ENCODE measurements around the gene CDK5RAP2.
"Not testable (repeated sequence)": the region's sequence is repeated elsewhere in the genome, so short reads cannot be mapped to it uniquely, and the experiment has no call there.

The CDK5RAP2 gene

DNA sequence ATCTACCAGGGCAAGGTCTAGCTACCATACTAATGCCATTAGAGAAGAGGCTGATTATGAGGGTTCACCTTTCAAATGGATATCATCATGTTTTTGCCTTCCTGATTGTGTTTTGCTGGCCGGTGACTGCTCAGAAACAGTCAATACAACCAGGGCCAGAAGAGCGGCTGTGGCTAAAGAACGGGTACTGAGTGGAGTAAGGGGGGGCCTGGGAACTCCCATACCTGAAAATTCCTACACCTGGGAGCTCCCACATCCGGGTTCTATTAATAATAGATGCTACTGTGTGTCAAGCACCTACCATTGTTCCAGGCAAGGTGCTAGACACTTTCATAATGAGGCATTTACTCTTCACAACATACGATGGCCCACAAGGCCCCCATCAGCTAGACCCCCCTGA, 79.2 kb downstream of the CDK5RAP2 start:
- Histone ChIP-seq H3K27ac (no peak overlapping the region), H3K4me3 (no peak overlapping the region)
- TF ChIP-seq, protein P1, sequence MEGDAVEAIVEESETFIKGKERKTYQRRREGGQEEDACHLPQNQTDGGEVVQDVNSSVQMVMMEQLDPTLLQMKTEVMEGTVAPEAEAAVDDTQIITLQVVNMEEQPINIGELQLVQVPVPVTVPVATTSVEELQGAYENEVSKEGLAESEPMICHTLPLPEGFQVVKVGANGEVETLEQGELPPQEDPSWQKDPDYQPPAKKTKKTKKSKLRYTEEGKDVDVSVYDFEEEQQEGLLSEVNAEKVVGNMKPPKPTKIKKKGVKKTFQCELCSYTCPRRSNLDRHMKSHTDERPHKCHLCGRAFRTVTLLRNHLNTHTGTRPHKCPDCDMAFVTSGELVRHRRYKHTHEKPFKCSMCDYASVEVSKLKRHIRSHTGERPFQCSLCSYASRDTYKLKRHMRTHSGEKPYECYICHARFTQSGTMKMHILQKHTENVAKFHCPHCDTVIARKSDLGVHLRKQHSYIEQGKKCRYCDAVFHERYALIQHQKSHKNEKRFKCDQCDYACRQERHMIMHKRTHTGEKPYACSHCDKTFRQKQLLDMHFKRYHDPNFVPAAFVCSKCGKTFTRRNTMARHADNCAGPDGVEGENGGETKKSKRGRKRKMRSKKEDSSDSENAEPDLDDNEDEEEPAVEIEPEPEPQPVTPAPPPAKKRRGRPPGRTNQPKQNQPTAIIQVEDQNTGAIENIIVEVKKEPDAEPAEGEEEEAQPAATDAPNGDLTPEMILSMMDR (IDR thresholded peaks at IDR 0.05), result no peak
- no peak for DNase-seq (ENCODE audit: low spot score)

DNA sequence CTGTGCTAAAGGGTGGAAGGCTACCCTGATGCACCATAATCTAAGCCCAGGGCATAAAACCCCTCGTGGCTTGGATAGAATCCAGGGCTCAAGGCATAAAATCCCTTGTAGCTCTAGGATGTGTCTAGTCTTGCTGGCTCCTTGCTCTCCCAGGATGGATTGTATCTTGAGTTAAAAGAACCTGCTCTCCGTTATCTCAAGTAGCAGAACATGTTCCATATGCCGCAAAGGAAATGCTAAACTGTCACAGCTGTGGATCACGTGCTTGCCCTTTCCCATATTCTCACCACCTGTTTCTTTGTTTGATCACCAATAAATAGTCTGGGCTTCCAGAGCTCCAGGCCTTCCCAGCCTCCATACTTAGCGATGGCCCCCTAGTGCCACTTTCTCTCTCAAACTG, 82.1 kb downstream of the CDK5RAP2 start:
- not testable (repeated sequence) for H3K27ac ChIP-seq; H3K4me3 ChIP-seq; DNase-seq (ENCODE audit: low spot score)

DNA sequence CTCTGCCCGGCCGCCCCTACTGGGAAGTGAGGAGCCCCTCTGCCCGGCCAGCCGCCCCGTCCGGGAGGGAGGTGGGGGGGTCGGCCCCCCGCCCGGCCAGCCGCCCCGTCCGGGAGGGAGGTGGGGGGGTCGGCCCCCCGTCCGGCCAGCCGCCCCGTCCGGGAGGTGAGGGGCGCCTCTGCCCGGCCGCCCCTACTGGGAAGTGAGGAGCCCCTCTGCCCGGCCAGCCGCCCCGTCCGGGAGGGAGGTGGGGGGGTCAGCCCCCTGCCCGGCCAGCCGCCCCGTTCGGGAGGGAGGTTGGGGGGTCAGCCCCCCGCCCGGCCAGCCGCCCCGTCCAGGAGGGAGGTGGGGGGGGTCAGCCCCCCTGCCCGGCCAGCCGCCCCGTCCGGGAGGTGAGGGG, 83.5 kb downstream of the CDK5RAP2 start:
- not testable (repeated sequence) for DNase-seq (ENCODE audit: low spot score); H3K27ac ChIP-seq; H3K4me3 ChIP-seq

DNA sequence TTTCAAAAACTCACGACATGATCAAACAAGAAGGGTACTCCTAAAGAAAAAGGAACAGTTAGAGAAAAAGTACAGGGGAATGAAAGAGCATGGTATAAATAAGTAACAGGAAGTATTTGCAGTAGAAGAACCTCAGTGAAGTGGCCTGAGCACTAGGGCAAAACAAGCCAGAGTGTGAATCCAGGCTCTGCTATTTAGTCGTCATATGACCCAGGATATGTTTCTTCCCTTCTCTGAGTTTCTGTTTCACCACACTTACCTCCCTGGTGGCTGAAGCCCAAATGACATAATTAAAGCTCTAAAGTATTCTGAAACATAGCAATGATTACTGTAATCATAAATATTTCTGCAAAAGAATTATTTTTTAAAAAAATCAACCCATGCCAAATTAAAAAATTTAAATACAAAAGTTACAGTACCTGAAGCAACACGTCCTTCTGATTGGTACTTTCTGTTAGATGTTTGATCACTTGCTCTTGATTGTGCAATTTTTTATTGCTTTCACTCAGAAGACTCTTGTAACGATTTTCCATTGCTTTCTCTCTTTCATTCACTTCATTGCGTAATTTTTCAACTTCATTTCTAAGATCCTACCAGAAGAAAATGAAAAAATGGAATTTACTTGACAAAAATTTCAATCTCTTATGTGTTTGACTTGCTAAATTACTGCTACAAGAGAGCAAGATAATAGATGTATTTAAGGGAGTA, 88.9 kb downstream of the CDK5RAP2 start:
- Histone ChIP-seq H3K4me3 (no peak overlapping the region), H3K27ac (no peak overlapping the region)
- no peak for DNase-seq (ENCODE audit: low spot score)
- TF ChIP-seq, protein P1 (IDR thresholded peaks at IDR 0.05), result no peak

DNA sequence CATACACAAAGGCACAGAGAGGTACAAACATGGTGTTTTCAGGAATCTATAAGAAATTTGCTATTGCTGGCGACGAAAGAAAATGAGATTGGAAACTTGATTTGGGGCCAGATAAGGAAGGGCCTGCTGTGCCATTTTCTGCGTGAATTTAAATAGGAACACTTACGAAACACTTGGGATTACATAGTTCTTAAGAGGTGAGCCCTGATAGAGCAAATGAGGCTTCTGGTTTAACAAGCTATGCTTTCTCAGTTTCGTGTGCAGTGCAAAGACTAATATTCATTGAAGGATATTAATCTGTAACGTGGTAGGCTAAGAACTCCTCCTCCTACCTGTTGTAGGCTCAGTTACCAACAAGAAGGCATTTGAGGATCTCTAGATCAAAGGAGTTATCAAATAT, 93.1 kb downstream of the CDK5RAP2 start:
- Histone ChIP-seq H3K27ac (no peak overlapping the region), H3K4me3 (no peak overlapping the region)
- DNase-seq (ENCODE audit: low spot score), result no peak
- TF ChIP-seq, protein P1 (IDR thresholded peaks at IDR 0.05), result no peak

DNA sequence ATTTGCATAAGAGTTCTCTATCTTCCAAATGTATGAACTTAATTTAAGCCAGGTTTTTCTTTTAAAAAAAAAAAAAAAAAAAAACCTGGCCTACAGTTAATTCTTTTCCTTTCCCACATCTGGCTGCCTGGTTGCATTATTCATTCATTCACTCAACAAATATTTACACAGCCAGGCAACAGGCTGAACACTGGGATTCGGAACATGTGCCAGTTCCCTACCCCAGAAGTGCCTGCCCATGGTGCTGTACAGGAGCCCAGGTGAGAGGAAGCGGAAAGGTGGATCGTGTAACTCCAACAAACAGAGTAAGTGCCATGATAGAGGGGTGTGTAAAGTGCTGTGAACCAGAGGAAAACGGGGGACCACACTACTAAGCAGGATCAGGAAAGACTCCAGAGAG, 93.6 kb downstream of the CDK5RAP2 start:
- TF ChIP-seq, protein P1 (IDR thresholded peaks at IDR 0.05), result no peak
- no peak for DNase-seq (ENCODE audit: low spot score)
- no peak overlapping the region for H3K4me3 ChIP-seq
- H3K27ac ChIP-seq, result no peak overlapping the region

DNA sequence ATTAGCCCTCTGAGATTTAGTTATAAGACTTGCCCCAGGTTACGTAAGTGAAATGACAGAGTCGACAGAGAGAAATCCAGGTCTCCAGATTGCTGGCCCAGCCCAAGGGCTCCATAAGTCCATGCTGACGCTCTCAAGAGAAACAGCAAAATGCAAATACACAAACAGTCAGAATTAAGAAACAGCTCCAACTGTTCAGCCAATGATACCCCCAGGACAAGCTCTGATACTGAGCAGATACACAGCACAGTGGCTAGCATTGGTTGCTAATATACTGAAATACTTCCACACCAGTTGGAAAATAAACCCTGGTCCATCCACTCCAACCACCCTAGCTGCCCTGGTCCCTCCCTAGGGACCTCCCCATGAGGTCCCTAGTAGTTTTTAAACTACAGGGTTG, 94.2 kb downstream of the CDK5RAP2 start:
- no peak overlapping the region for H3K27ac ChIP-seq

DNA sequence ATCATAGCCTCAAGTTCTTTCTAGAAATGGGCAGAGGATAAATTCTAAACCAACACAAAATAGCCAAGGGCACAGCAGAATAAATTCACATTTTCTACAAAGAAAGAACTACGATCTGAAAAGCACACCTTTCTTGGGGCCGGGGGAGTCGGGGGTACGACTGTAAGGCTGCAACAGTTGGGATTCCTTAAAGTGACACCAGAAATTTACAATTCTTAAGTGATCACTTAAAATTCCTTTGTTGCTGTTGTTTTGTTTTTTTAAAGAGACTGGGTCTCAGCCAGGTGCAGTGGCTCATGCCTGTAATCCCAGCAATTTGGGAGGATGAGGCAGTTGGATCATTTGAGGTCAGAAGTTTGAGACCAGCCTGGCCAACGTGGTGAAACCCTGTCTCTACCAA, 95.8 kb downstream of the CDK5RAP2 start:
- no peak overlapping the region for H3K4me3 ChIP-seq
- no peak for DNase-seq (ENCODE audit: low spot score)
- TF ChIP-seq, protein P1 (IDR thresholded peaks at IDR 0.05), result no peak
- no peak overlapping the region for H3K27ac ChIP-seq

More for the DNA sequence above, 94.2 kb downstream of the CDK5RAP2 start:
- no peak for DNase-seq (ENCODE audit: low spot score)
- H3K4me3 ChIP-seq, result no peak overlapping the region
- TF ChIP-seq, protein P1 (IDR thresholded peaks at IDR 0.05), result no peak

Measured in coronary artery (tissue), 2 donors.